KMS-11 (cell line): ENCODE results near the gene SLC19A1.

ENCODE experiments used
- H2AFZ ChIP-seq: fragments of 200-600 bp; sonication (generic); 2 replicates; pipeline ENCODE4 v1.6.1; 2016; ENCODE audit warnings: antibody characterized with exemption, mixed run types, low read depth
- H3K27ac ChIP-seq: fragments of 200-600 bp; sonication (generic); 2 replicates; pipeline ENCODE4 v1.6.1; 2016; ENCODE audit warnings: mild to moderate bottlenecking, mixed run types
- H3K27me3 ChIP-seq: fragments of 200-600 bp; sonication (generic); 2 replicates; pipeline ENCODE4 v1.6.1; 2017; ENCODE audit warnings: mild to moderate bottlenecking, low read depth, mixed run types, moderate library complexity; ENCODE audit not compliant: insufficient read depth
- H3K36me3 ChIP-seq: fragments of 200-600 bp; sonication (generic); 2 replicates; pipeline ENCODE4 v1.6.1; 2017; ENCODE audit warnings: mild to moderate bottlenecking, mixed run types; ENCODE audit not compliant: insufficient read depth
- H3K4me1 ChIP-seq: fragments of 200-600 bp; sonication (generic); 2 replicates; pipeline ENCODE4 v1.6.1; 2016; ENCODE audit warnings: mild to moderate bottlenecking, low read depth, mixed run types; ENCODE audit not compliant: poor library complexity, severe bottlenecking
- H3K4me2 ChIP-seq: fragments of 200-600 bp; sonication (generic); 2 replicates; pipeline ENCODE4 v1.7.0; 2016; ENCODE audit warnings: mild to moderate bottlenecking, mixed run types
- H3K4me3 ChIP-seq: fragments of 200-600 bp; sonication (generic); IDR thresholded peaks from 2 replicates; pipeline ENCODE4 v1.6.1; 2017; ENCODE audit warnings: low read depth, low read length, mixed read lengths; ENCODE audit not compliant: insufficient read depth
- H3K79me2 ChIP-seq: fragments of 200-600 bp; sonication (generic); 2 replicates; pipeline ENCODE4 v1.6.1; 2016; ENCODE audit warnings: low read depth, mixed run types; ENCODE audit not compliant: insufficient read depth
- H3K9ac ChIP-seq: fragments of 200-600 bp; sonication (generic); 2 replicates; pipeline ENCODE4 v1.6.1; 2016; ENCODE audit warnings: mild to moderate bottlenecking, mixed run types
- H4K20me1 ChIP-seq: fragments of 200-600 bp; sonication (generic); 2 replicates; pipeline ENCODE4 v1.6.1; 2016; ENCODE audit warnings: mild to moderate bottlenecking, mixed run types; ENCODE audit not compliant: insufficient read depth
- TF ChIP-seq, protein P1 (sequence below): fragments of 200-600 bp; sonication (generic); conservative IDR thresholded peaks from 2 replicates; pipeline ENCODE4 v1.6.1; 2017; ENCODE audit warnings: low read depth, mild to moderate bottlenecking, antibody characterized with exemption, low read length, moderate library complexity, mixed read lengths

The SLC19A1 gene

DNA sequence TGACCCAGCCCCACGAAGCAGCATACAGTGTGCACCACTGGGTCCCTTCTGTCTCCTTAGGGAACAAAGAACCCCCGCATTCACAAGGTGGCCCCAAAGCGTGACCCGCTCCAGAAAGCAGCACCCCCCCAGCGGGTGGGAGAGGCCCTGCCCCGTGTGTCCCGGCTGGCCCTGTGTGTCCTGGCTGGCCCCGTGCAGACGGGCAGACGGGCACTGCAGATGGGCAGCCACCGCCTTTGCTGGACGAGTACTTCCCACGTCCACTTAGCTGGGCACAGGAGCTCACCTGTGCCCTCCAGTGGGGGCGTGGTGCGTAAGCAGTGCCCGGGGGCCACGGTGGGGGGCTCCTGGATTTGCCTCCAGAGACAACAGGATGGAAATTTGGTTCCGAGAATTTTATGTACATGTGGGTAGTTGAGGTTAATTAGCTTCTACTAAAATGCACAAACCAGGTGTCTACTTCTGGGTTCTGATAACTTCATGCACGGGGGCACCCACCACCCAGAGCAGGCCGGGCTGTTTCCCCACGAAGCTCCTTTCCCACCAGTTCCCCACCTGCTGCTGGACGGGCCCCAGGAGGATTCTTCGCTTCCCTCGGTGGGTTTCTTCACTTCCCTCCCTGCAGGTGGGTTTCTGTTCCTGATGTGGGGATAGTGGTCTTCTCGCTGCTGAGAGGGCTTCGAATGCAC, 33.2 kb upstream of the SLC19A1 start:
- no peaks in the 10 kb centered on the region for H3K4me1 ChIP-seq

DNA sequence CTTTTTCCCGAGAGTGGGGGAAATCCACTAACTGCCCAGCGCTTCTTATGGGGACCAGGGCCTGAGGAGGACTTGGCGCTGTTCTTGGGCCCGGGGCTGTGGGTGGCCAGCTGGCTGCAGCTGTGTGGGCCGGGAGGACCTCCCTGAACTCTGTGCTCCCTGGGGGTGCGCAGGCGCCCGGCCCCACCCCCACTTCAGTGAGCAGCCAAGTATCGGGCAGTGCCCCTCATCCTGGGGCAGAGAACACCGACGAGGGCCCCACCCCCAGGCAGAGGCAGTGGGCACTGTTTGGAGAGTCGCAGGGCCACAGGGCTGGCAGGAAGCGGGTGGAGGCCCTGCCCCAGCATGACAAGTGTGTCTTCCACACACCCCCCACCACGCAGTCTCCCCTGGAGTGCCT, 32.5 kb upstream of the SLC19A1 start:
- Histone ChIP-seq H3K4me1 (no peaks in the 10 kb centered on the region), H3K4me3 (no peak overlapping the region), H3K27ac (no peak overlapping the region)

More for the DNA sequence above, 33.2 kb upstream of the SLC19A1 start:
- H3K27ac ChIP-seq, result no peak overlapping the region
- H3K4me2 ChIP-seq, result no peak overlapping the region
- TF ChIP-seq, protein P1, sequence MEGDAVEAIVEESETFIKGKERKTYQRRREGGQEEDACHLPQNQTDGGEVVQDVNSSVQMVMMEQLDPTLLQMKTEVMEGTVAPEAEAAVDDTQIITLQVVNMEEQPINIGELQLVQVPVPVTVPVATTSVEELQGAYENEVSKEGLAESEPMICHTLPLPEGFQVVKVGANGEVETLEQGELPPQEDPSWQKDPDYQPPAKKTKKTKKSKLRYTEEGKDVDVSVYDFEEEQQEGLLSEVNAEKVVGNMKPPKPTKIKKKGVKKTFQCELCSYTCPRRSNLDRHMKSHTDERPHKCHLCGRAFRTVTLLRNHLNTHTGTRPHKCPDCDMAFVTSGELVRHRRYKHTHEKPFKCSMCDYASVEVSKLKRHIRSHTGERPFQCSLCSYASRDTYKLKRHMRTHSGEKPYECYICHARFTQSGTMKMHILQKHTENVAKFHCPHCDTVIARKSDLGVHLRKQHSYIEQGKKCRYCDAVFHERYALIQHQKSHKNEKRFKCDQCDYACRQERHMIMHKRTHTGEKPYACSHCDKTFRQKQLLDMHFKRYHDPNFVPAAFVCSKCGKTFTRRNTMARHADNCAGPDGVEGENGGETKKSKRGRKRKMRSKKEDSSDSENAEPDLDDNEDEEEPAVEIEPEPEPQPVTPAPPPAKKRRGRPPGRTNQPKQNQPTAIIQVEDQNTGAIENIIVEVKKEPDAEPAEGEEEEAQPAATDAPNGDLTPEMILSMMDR, result no peak
- H3K27me3 ChIP-seq, result peaks cover 76% of the 10 kb centered on the region
- H4K20me1 ChIP-seq, result no peaks in the 10 kb centered on the region
- no peak overlapping the region for H2AFZ ChIP-seq
- no peak overlapping the region for H3K9ac ChIP-seq
- no peak overlapping the region for H3K4me3 ChIP-seq
- H3K36me3 ChIP-seq, result no peaks in the 10 kb centered on the region
- H3K79me2 ChIP-seq, result no peaks in the 10 kb centered on the region

DNA sequence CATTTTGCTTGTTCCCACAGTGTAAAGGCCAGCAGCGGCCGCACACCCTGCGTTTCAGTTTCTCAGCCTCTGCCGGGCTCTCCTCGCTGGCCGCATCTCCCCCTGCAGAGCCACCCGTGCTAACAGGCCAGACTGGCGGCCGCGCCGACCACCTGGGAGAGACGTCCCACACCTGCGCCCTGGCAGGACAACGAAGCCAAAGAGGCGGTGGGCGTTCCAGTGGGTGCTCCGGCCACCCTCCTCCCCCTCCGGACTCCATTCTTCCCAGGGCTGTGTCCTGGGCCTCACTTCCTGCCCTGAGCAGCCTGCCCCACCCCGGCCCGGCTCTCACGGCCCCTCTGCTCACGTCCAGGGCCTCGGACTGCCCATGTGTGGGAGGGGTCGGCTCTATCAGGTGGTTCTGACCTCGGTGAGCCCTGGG, 31.9 kb upstream of the SLC19A1 start:
- Histone ChIP-seq H2AFZ (no peak overlapping the region), H3K4me3 (no peak overlapping the region), H3K4me1 (no peaks in the 10 kb centered on the region), H4K20me1 (no peaks in the 10 kb centered on the region), H3K36me3 (no peaks in the 10 kb centered on the region), H3K9ac (no peak overlapping the region), H3K4me2 (no peak overlapping the region), H3K79me2 (no peaks in the 10 kb centered on the region), H3K27me3 (peaks cover 88% of the 10 kb centered on the region), H3K27ac (no peak overlapping the region)
- TF ChIP-seq, protein P1, result no peak

More for the DNA sequence above, 32.5 kb upstream of the SLC19A1 start:
- TF ChIP-seq, protein P1, result no peak
- no peak overlapping the region for H3K9ac ChIP-seq
- H3K36me3 ChIP-seq, result no peaks in the 10 kb centered on the region
- H3K4me2 ChIP-seq, result no peak overlapping the region
- no peak overlapping the region for H2AFZ ChIP-seq
- peaks cover 82% of the 10 kb centered on the region for H3K27me3 ChIP-seq
- H4K20me1 ChIP-seq, result no peaks in the 10 kb centered on the region
- no peaks in the 10 kb centered on the region for H3K79me2 ChIP-seq

DNA sequence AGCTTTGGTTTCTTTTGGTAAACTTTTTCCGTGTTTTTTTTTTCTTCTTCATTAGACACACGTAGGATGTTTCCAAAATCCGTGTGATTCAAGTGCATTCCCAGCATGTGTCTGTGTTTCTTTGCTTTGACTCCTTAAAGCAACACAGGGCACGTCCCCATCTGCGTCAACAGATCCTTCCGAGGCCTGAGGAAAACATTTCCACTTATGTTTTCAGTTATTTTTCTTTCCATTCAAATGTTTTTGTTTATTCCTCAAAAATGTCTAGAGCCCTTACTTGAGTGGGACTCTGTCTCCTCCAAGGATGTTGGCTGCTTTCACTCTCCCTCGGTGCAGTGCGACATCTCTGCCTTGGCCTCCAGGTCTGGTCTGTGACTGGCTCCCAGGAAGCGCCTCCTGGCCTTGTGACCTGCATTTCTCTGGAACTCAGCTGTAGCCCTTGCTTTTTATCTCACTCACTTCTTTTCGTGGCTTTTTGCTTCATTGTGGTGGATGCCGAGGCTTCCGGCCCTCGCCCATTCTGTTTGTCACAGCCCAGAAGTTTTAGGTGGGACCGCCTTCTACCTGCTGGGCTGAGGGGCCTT, 31.3 kb upstream of the SLC19A1 start:
- TF ChIP-seq, protein P1, result no peak
- no peaks in the 10 kb centered on the region for H3K4me1 ChIP-seq
- no peak overlapping the region for H3K9ac ChIP-seq
- H3K36me3 ChIP-seq, result no peaks in the 10 kb centered on the region
- H2AFZ ChIP-seq, result no peak overlapping the region
- no peak overlapping the region for H3K27ac ChIP-seq
- H4K20me1 ChIP-seq, result no peaks in the 10 kb centered on the region
- H3K79me2 ChIP-seq, result no peaks in the 10 kb centered on the region
- no peak overlapping the region for H3K4me3 ChIP-seq
- H3K27me3 ChIP-seq, result peaks cover 93% of the 10 kb centered on the region
- no peak overlapping the region for H3K4me2 ChIP-seq
